DOHH2 (cell line): ENCODE results near the gene CYP4F3.
"Not testable (repeated sequence)": the region's sequence is repeated elsewhere in the genome, so short reads cannot be mapped to it uniquely, and the experiment has no call there.

Experiments used
- CTCF ChIP-seq: fragments of 200-600 bp; sonication (generic); IDR thresholded peaks from one replicate; pipeline ENCODE4 v1.5.1; 2014; ENCODE audit warnings: antibody characterized with exemption, mild to moderate bottlenecking, low read depth, low read length; ENCODE audit not compliant: poor library complexity, severe bottlenecking
- EZH2phosphoT487 ChIP-seq: fragments of 200-600 bp; sonication (generic); IDR thresholded peaks from 2 replicates; pipeline ENCODE4 v1.6.1; 2017; ENCODE audit warnings: borderline replicate concordance, mild to moderate bottlenecking, antibody characterized with exemption, low read length, moderate library complexity, mixed read lengths

GRCh38 chr19:15592506-15592905, 48.2 kb upstream of the CYP4F3 start:
- TF ChIP-seq EZH2phosphoT487, CTCF: not testable (repeated sequence)
